Fibroblast of lung (primary cell): Measurements from ENCODE around the gene WBP1L. TPM values are rescaled to one million over a fixed set of nuclear protein-coding genes. Genes with fewer than 3 reads are reported as not detected.
A peak's percentile ranks its signal among the peaks of the same experiment; 100 is the strongest.
"Not testable (repeated sequence)": the region's sequence is repeated elsewhere in the genome, so short reads cannot be mapped to it uniquely, and the experiment has no call there.

Experiments
- DNase-seq, 2 donors: peaks; one replicate each; pipeline versions ENCODE4 v3.0.0 to v3.0.0-alpha.2; 2010; ENCODE audit warnings: low read depth in 2 of 2
- H2AFZ ChIP-seq: 2 replicates; pipeline ENCODE4 v1.5.1; 2012; ENCODE audit warnings: low read length, control low read depth, inconsistent platforms
- H3K27ac ChIP-seq: 2 replicates; pipeline ENCODE4 v1.5.1; 2011; ENCODE audit warnings: low read length, control low read depth; ENCODE audit not compliant: insufficient read depth
- H3K27me3 ChIP-seq: 2 replicates; pipeline ENCODE4 v1.5.1; 2011; ENCODE audit warnings: mild to moderate bottlenecking, low read length; ENCODE audit not compliant: control insufficient read depth, insufficient read depth
- H3K36me3 ChIP-seq: 2 replicates; pipeline ENCODE4 v1.5.1; 2011; ENCODE audit warnings: low read length; ENCODE audit not compliant: control insufficient read depth, insufficient read depth
- H3K4me1 ChIP-seq: 2 replicates; pipeline ENCODE4 v1.5.1; 2011; ENCODE audit warnings: low read length; ENCODE audit not compliant: control insufficient read depth, insufficient read depth; ENCODE audit errors: extremely low read depth
- H3K4me2 ChIP-seq: 2 replicates; pipeline ENCODE4 v1.5.1; 2011; ENCODE audit warnings: low read length, control low read depth; ENCODE audit not compliant: insufficient read depth; ENCODE audit errors: extremely low read depth
- H3K4me3 ChIP-seq, 4 experiments: fragments of 200-600 bp in 1 of 4; sonication (generic) in 1 of 4; replicated peaks in 1 of 4; 2 replicates each; pipeline ENCODE4 v1.5.1; 2011 to 2016; ENCODE audit warnings: low read length in 4 of 4, low read depth in 3 of 4, mild to moderate bottlenecking in 3 of 4, control low read depth in 2 of 4, inconsistent platforms in 1 of 4, mixed read lengths in 1 of 4; ENCODE audit not compliant: insufficient read depth in 1 of 4; ENCODE audit errors: control extremely low read depth in 1 of 4
- H3K79me2 ChIP-seq: 2 replicates; pipeline ENCODE4 v1.5.1; 2012; ENCODE audit warnings: mild to moderate bottlenecking, low read length, inconsistent platforms; ENCODE audit not compliant: control insufficient read depth, insufficient read depth
- H3K9ac ChIP-seq: 2 replicates; pipeline ENCODE4 v1.5.1; 2011; ENCODE audit warnings: mild to moderate bottlenecking, low read length, control low read depth; ENCODE audit not compliant: insufficient read depth
- H3K9me3 ChIP-seq: 2 replicates; pipeline ENCODE4 v1.5.1; 2012; ENCODE audit warnings: low read depth, low read length; ENCODE audit not compliant: control insufficient read depth, insufficient read depth
- H4K20me1 ChIP-seq: 2 replicates; pipeline ENCODE4 v1.5.1; 2011; ENCODE audit warnings: low read length; ENCODE audit not compliant: control insufficient read depth, insufficient read depth; ENCODE audit errors: extremely low read depth
- EZH2 ChIP-seq: IDR thresholded peaks from 2 replicates; pipeline ENCODE4 v1.5.1; 2012; ENCODE audit warnings: low read length, control low read depth, mild to moderate bottlenecking; ENCODE audit errors: missing control alignments
- polyA plus RNA-seq, 2 donors: library from polyadenylated mRNA; depleted of rRNA in 1 of 2; stranded (reverse) in 1 of 2; unstranded in 1 of 2; fragments of >200 nt; gene quantifications; 2 replicates each; pipeline ENCODE4 v1.2.1, GENCODE V29; 2011 to 2012; ENCODE audit warnings: missing spikeins in 1 of 2
- total RNA-seq: library from RNA; depleted of rRNA; stranded (reverse); fragments of >200 nt; gene quantifications from 2 replicates; pipeline ENCODE4 v1.2.1, GENCODE V29; 2014
- TF ChIP-seq, protein P1 (sequence below), 2 donors: IDR thresholded peaks in 1 of 2; conservative IDR thresholded peaks in 1 of 2; 1 replicate in 1 of 2; 2 replicates in 1 of 2; pipeline ENCODE4 v1.5.1; 2011 to 2012; ENCODE audit warnings: low read length in 2 of 2, control low read depth in 1 of 2, inconsistent platforms in 1 of 2, low read depth in 1 of 2, mild to moderate bottlenecking in 1 of 2

The WBP1L gene
- total and polyA plus RNA-seq, 2 donors (not counting 1 experiment from before 2014, with no cell fraction given) = 36.8 to 40.0 TPM

GRCh38 chr10:102834143-102834542 is 90.4 kb downstream of the WBP1L start:
- Histone ChIP-seq H3K79me2 (no peaks in the 10 kb centered on the region), H2AFZ (no peak overlapping the region), H3K4me2 (no peak overlapping the region), H3K4me3 (no peak overlapping the region), H3K27me3 (no peaks in the 10 kb centered on the region), H3K4me1 (no peaks in the 10 kb centered on the region), H4K20me1 (no peaks in the 10 kb centered on the region), H3K36me3 (no peaks in the 10 kb centered on the region), H3K9ac (no peak overlapping the region), H3K27ac (no peak overlapping the region), H3K9me3 (no peaks in the 10 kb centered on the region)
- no peak for DNase-seq
- TF ChIP-seq, protein P1, sequence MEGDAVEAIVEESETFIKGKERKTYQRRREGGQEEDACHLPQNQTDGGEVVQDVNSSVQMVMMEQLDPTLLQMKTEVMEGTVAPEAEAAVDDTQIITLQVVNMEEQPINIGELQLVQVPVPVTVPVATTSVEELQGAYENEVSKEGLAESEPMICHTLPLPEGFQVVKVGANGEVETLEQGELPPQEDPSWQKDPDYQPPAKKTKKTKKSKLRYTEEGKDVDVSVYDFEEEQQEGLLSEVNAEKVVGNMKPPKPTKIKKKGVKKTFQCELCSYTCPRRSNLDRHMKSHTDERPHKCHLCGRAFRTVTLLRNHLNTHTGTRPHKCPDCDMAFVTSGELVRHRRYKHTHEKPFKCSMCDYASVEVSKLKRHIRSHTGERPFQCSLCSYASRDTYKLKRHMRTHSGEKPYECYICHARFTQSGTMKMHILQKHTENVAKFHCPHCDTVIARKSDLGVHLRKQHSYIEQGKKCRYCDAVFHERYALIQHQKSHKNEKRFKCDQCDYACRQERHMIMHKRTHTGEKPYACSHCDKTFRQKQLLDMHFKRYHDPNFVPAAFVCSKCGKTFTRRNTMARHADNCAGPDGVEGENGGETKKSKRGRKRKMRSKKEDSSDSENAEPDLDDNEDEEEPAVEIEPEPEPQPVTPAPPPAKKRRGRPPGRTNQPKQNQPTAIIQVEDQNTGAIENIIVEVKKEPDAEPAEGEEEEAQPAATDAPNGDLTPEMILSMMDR (conservative IDR thresholded peaks at IDR 0.05 in 1 of 2, IDR thresholded peaks at IDR 0.05 in 1 of 2; ENCODE audit: low read depth in 1 of 2, low read length in 2 of 2) = no peak
- no peak for TF ChIP-seq EZH2

GRCh38 chr10:102835007-102835482 is 91.3 kb downstream of the WBP1L start:
- Histone ChIP-seq H3K4me1 (no peaks in the 10 kb centered on the region), H3K9ac (no peak overlapping the region), H4K20me1 (no peaks in the 10 kb centered on the region), H3K9me3 (no peaks in the 10 kb centered on the region), H3K27ac (no peak overlapping the region), H3K36me3 (no peaks in the 10 kb centered on the region), H3K4me3 (no peak overlapping the region), H3K27me3 (no peaks in the 10 kb centered on the region), H3K79me2 (no peaks in the 10 kb centered on the region), H3K4me2 (no peak overlapping the region), H2AFZ (no peak overlapping the region)
- peak; percentile 54 to 76 for DNase-seq
- TF ChIP-seq EZH2 = no peak
- TF ChIP-seq, protein P1 (conservative IDR thresholded peaks at IDR 0.05 in 1 of 2, IDR thresholded peaks at IDR 0.05 in 1 of 2; ENCODE audit: low read depth in 1 of 2, low read length in 2 of 2) = peak; percentile 83 to 87

- Histone ChIP-seq H3K4me3 (no peak within 1 kb of the TSS), H3K27me3 (no peaks in the 10 kb centered on the region), H3K27ac (no peak within 1 kb of the TSS), H2AFZ (no peak within 1 kb of the TSS), H3K4me2 (no peak within 1 kb of the TSS), H3K36me3 (no peaks in the 10 kb centered on the region), H3K4me1 (no peaks in the 10 kb centered on the region), H3K9ac (no peak within 1 kb of the TSS), H4K20me1 (no peaks in the 10 kb centered on the region), H3K79me2 (no peaks in the 10 kb centered on the region), H3K9me3 (no peaks in the 10 kb centered on the region)
- TF ChIP-seq, protein P1 (conservative IDR thresholded peaks at IDR 0.05 in 1 of 2, IDR thresholded peaks at IDR 0.05 in 1 of 2; ENCODE audit: low read depth in 1 of 2, low read length in 2 of 2) = no peak
- TF ChIP-seq EZH2 = no peak
- peak in 1 of 2 donors; percentile 13 for DNase-seq
Measured at GRCh38 chr10:102837230-102837721, 93.5 kb downstream of the WBP1L start, which contains the start of gene CYP17A1. Gene CYP17A1, minus strand, starts transcription at chr10:102837413. Its CDS starts 52 bp downstream, at chr10:102837361.

DNA sequence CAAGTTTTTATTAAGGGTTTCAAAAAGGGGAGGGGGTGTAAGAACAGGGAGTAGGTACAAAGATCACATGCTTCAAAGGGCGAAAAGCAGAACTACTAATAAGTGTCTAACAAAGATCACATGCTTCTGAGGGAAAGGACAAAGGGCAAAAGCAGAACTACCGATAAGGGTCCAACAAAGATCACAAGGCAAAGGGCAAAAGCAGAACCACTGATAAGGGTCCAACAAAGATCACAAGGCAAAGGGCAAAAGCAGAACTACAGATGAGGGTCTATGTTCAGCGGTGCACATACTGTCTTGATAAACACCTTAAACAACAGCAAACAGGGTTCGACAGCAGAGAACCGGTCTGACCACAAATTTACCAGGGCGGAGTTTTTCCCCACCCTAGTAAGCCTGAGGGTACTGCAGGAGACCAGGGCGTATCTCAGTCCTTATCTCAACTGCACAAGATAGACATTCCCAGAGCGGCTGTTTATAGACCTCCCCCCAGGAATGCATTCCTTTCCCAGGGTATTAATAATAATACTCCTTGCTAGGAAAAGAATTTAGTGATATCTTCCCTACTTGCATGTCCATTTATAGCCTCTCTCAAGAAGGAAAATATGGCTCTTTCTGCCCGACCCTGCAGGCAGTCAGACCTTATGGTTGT is 94.7 kb downstream of the WBP1L start:
- DNase-seq, H4K20me1 ChIP-seq, H3K9me3 ChIP-seq, H3K36me3 ChIP-seq, H3K9ac ChIP-seq, H2AFZ ChIP-seq, H3K4me1 ChIP-seq, H3K27ac ChIP-seq, H3K27me3 ChIP-seq, H3K4me3 ChIP-seq, H3K4me2 ChIP-seq, H3K79me2 ChIP-seq: not testable (repeated sequence)
